ENCODE measurements around the gene RNF41.

- TF ChIP-seq CTCF (IDR thresholded peaks at IDR 0.05) (no peak), POLR2A (IDR thresholded peaks at IDR 0.05) (no peak)
Measured at GRCh38 chr12:56222531-56222895, 791 bp upstream of the RNF41 start.

All from testis (tissue), 2 donors.